ENCODE measurements around the gene BTBD2. TPM values are rescaled to one million over a fixed set of nuclear protein-coding genes. Genes with fewer than 3 reads are reported as not detected.
"Not testable (repeated sequence)": the region's sequence is repeated elsewhere in the genome, so short reads cannot be mapped to it uniquely, and the experiment has no call there.

Gene BTBD2
- polyA plus RNA-seq, 1 donor = 87.4 TPM

DNA sequence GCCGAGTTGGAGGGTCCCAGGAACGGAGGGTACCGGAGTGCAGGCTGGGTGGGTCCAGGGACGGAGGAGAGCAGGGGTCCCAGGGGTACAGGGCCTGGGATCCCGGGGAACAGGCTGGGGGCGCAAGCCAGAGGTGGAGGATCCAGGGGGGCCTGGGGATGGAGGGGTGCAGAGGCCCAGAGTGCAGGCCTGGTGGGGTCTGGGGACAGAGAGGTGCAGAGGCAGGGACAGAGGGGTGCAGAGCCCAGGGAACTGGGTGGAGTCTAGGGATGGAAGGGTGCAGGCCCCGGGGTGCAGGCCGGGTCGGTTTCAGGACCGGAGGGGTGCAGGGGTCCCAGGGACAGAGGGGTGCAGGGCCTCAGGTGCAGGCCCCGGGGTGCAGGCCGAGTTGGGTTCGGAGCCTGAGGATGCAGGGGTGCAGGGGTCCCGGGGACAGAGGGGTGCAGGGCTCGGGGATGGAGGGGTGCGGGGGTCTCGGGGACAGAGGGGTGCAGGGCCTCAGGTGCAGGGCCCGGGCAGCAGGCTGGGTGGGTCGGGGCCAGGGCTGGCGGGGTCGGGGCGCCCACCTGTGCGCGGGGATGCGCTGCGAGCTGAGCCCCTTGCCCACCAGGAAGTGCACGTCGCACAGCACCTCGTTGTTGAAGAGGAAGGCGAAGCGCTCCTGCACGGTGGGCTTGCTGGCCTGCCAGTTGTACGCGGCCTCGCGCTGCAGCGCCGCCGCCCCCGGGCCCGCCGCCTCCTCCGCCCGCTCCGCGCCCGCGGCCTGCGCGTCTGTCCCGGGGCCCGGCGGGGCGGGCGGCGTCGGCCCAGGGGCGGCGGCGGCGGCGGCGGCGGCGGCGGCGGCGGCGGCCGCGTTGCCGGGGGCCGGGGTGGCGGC, 545 bp downstream of the BTBD2 start:
- DNase-seq = no peak

DNA sequence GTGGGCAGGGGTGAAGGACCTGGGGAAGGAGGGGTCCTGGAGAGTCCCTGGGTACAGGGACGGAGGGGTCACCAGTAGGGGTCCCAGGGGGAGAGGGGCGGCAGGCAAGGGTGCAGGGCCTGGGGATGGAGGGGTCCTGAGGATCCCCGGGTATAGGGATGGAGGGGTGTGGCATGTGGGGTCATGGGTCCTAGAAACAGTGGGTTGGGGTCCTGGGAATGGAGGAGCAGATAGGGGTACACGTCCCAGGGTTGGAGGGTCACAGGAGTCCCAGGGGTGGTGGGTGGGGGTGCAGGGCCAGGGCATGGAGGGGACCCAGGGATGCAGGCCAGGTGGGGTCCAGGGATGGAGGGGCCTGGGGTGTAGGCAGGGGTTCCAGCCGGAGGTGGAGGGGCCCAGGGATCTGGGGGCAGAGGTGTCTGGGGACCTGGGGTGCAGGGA, 1.4 kb downstream of the BTBD2 start:
- no peak for DNase-seq

DNA sequence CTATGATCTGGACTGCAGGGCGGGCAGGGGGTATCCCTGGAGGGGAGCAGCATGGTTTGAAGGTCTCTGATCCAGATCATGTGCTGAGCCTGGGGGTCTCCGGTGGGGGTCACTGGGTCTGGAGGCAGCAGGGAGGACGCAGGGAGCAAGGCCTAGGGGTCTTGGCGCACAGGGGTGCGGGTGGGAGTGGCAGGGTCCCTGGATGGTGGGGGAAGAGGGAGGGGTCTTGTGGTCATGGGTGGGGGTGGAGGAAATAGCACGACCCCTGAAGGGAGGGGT, 1.9 kb downstream of the BTBD2 start:
- no peak for DNase-seq

DNA sequence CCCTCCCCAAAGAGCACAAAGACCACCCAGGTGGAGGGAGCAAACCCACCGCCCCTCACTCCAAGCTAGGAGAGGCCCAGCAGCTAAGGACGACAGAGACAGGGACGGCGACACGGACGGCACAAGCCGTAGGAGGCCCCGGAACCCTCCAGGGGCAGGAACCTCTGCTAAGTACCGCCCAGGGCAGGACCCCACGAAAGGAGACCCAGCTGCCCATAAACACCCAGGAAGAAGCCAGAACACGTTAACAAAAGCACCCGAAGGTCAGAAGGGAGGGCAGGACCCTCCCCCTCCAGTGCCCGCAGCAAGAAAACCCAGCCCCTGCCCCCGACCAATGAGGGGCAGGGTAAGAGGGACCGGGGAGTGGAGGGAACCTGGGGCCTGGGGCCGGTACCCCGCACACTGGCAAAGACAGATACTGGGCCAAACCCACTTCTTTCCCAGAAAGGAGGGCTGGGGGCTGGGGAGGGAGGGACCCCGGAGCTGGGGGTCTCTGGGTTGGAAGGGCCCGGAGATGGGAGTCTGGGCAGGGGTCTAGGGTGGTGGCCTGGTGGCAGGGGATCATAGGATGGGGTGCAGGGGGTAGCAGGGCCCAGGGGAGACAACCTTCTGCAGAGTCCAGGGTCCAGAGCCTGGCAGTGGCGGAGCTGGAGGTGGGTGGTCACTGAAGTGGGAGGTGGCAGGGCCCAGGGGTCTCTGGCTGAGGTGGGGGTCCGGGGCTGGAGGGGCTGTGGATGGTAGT, 2.4 kb downstream of the BTBD2 start:
- DNase-seq = no peak

- no peak for DNase-seq
Observed at GRCh38 chr19:2011169-2011568, 4.3 kb downstream of the BTBD2 start.

DNA sequence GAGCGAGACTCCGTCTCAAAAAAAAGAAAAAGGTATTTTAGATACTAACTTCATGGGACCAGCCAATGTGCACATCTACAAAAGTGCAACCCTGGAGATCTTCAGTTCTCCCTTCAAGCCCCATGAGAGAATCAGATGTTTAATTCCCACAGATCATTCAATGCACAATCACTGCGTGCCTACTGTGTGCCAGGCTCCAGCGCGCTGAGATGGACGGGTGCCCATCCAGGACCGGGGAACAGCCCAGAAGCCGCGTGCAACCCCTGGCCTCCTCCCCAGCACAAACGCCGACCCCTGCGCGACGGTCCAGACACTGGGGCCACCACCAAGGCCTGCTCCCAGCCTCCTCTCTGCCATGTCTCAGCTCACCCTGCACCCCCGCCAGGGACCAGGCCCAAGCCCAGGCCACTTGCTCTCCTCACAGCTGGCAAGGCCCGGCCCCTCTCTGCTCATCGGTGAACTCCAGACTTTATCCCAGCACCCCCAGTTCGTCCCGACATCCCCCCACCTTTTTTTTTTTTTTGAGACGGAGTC, 5.3 kb downstream of the BTBD2 start:
- no peak for DNase-seq

GRCh38 chr19:2003874-2004273, 11.6 kb downstream of the BTBD2 start:
- no peak for DNase-seq

DNA sequence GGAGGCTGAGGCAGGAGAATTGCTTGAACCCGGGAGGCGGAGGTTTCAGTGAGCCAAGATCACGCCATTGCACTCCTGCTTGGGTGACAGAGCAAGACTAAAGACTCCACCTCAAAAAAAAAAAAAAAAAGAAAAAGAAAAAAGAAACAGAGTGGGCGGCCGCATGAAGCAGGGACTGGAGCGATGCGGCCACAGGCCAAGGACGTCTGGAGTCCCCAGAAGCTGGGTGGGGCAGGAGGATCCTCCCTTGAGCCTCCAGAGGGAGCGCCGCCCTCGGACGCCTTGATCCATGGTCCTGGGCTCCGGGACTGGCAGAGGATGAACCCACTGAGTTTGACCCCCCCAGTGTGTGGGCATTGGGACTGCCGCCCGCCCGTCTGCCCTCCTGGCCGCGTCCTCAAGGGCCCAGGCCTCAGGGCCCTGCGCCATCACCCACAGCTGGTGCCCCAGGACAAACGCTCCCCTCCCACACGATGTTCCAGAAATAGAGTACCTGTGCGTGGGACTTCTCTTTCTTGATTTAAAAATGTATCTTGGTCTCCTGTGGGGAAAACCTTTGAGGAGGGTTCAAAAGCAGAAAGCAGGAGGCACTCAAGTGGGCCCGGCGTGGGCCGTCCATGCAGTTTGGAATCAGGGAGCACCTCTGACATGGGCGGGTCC, 15.5 kb downstream of the BTBD2 start:
- no peak for DNase-seq

DNA sequence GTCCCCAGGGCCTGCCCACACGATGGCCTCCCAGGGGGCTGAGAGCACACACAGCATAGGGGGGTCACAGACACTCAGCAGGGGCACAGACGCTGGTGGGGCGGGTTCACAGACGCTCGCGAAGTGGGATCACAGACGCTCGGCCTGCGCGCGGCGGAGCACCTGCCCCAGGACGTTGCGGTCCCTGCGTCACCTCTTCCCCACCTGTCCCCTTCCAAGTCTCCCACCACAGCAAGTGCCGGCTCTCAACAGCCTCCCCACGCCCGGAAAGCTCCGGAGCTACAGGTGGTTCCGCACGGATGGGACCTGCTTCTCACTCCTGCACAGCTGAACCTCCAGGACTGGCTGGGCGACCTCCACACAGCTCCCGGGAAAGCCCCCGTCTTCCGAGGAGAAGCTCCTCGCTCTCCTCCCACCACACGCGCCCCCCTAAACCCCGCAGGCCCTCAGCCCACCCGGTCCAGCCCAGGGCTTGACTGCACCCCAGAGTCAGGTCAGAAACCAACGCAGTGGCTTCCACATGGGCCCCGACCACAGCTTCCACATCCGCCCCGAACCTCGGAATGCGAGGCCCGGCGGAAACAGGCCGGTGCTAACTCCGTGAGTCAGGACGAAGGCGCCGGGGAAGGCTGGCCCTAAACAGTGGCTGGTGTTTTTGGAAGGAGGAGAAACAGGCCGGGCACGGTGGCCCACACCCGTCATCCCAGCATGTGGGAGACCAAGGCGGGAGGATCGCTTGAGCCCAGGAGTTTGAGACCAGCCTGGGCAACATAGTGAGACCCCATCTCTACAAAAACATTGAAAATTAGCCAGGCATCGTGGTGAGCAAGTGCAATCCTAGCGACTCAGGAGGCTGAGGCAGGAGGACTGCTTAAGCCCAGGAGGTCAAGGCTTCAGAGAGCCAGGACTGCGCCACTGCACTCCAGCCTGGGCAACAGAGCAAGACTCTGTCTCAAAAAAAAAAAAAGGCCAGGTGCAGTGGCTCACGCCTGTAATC, 16.5 kb downstream of the BTBD2 start:
- no peak for DNase-seq

DNA sequence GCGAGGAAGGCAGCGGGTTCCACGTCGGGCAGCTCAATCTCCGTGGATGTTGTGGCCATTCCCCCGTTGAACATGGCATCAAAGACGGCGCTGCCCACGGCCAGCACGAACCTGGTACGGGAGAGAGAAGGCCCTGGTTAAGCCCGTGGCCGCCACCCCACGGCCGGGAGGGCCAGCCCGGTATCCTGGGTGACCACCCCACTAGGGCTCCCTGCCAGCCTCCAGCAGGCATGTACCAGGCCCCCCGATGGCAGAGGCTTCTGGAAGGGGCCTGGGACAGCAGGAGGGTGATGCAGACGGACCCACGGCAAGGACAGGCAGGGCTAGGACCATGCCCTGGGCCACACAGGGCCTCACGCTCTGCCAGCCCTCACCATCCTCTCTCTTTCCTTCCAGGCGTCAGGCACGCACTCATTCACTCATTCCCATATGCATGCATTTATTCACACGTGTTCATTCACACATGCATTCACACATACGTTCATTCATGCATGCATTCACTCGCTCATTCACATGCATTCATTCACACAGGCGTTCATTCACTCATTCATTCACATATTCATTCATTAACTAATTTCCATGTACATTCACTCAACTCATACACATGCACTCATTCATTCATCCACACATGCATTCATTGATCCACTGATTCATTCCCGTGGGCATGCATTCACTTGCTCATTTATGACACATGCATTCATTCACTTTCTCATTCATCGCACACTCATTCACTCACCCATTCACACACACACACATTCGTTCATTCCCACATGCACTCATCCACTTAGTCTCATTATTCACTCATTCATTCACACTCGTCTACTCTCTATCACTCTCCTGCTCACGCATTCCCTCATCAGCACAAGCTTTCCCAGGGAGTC, 17.9 kb downstream of the BTBD2 start:
- no peak for DNase-seq

DNA sequence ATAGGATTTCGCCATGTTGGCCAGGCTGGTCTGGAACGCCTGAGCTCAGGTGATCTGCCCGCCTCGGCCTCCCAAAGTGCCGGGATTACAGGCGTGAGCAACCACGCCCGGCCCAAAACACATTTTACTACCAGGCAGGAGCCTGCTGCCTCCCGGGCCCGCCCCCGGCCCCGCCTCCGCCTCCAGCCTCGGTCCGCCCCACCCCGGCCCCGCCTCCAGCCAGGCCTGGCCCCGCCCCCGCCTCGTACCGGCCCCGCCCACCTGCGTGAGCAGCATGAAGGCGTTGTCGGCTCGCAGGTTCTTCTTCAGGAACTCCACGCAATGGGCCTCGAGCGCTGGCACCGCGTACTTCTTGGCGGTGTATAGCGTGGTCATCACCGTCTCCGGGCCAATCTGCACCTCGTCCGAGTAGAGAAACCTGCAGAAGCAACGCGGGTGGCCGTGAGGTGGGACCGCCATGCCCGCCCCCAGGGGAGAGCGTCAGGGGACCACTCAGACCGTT, 22.7 kb downstream of the BTBD2 start:
- no peak for DNase-seq

DNA sequence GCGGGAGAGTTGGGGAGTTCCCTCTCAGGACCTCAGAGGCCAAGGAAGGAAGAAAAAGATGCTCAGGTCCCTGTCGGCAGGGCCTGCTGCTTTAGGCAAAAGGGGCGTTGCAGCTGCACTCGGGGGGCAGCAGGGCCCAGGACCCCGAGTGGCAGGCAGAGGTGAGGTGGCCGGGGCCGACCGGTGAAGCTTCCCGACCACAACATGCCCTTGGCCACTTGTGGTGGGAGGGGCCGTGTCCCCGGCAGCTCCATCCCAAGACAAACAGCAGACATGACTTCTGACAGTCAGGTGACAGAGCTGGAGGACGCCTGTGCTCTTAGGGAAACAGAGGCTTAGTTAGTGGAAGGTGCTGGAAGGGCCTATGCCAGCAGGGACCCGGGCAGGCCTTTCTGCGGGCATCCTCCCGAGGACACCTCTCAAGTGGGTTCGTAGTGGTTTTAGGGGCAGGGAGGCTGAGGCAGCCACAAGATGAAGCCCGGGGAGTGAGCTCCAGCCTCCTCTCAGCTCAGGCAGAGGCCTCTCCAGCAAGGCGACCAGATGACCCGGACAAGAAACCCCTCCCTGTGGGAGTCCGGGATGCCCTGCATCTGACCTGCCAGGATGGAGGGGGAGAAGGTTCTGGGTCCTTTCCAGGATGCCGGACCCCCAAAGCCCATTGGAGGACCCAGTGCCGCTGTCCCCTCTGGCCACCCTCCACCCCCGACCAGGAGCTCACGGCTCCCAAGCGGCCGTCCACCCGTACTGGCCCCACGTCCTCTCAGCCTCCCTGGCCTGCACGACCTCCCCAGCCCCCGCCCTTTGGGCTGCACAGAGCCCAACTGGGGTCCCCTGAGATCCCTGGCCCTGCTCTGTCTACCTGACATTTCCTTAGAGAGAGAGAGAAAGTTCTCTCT, 24.2 kb downstream of the BTBD2 start:
- DNase-seq = no peak

- no peak for DNase-seq
Observed at GRCh38 chr19:1990230-1991017, 25.1 kb downstream of the BTBD2 start.

GRCh38 chr19:1989513-1990229, 25.8 kb downstream of the BTBD2 start:
- no peak for DNase-seq

- not testable (repeated sequence) for DNase-seq
Observed at GRCh38 chr19:1988464-1988863, 27.1 kb downstream of the BTBD2 start.

GRCh38 chr19:1987197-1988187, 28.0 kb downstream of the BTBD2 start:
- DNase-seq = no peak
